ENCODE results near the gene PRR5L.
"Not testable (repeated sequence)": the region's sequence is repeated elsewhere in the genome, so short reads cannot be mapped to it uniquely, and the experiment has no call there.

PRR5L gene

DNA sequence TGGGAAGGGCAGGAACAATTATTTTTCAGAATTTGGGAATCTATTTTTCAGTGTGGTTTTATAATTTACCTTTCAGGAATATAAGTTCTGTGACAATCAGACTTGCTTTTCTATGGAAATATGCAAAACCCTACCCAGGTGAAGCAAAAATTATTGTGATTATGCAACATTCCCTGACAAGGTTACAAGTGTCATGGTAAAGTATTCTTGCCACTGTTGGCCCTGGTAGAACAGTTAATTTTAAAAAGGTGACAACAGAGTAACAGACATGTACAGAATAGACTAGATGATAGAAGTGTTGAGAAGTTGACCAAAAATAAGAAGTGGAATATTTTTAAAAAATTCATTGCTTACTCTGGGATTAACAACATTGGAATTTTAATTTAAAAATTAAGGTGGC is 184.7 kb downstream of the PRR5L start:
- DNase-seq (no peak), ATAC-seq (replicated peaks) (no peak)
- Mint-ChIP-seq H3K4me1 (ENCODE audit: low read depth in 2 of 2) (peaks cover 0 to 5% of the 10 kb centered on the region in 2 donors), H3K27ac (no peak overlapping the region), H3K9me3 (no peaks in the 10 kb centered on the region), H3K27me3 (no peaks in the 10 kb centered on the region), H3K4me3 (no peak overlapping the region), H3K36me3 (ENCODE audit: insufficient read depth) (peaks cover 8% of the 10 kb centered on the region)

DNA sequence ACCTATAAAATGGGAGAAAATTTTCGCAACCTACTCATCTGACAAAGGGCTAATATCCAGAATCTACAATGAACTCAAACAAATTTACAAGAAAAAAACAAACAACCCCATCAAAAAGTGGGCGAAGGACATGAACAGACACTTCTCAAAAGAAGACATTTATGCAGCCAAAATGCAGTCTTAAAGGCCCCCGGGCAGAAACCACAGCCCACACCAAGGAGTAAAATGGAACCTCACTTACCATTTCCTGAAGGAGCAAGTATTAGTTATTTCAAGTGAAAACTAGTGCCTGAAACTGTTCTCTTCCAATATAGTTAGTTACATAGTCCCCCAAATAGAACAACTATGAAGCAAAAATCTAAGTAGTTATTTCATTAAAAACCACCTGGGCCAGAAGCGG is 187.0 kb downstream of the PRR5L start:
- Mint-ChIP-seq H3K4me1 (ENCODE audit: low read depth in 2 of 2) (peaks cover 9 to 15% of the 10 kb centered on the region in 2 donors), H3K36me3 (ENCODE audit: insufficient read depth) (peaks cover 22% of the 10 kb centered on the region)
- not testable (repeated sequence) for DNase-seq, H3K27me3 Mint-ChIP-seq, H3K4me3 Mint-ChIP-seq, H3K9me3 Mint-ChIP-seq, H3K27ac Mint-ChIP-seq
- peak; percentile 33 for ATAC-seq (replicated peaks)

DNA sequence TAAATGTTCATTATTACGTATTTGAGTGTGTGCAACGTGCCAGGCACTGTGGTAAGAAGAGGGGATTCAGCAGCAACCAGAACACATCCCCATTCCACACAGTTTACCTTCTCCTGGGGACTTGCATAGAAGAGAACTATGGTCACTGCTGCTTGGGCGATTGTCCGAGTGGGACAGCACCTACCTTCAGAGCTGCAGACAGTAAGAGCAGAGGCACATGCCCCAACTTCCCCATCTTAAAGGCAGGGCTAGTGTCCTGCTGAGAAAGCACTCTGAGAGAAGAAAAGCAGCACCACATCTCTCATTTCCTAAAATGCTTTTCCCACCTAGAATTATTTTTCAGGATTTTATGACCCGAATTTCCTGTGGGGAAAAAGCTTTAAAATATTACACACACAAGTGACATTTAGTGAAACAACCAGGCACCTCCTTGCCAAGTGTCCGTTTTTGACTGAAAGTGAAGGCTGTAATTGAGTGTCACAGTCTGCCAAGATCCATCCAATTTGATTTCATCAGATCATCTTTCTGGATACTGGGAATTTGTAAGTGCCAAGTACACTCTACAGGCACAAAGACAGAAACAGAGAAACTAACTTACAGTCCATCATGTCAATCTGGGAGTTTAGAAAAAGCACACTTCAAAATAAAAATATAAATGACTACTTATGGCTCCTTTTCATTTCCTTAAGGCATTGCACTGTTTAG is 189.4 kb downstream of the PRR5L start:
- no peak overlapping the region for H3K4me3 Mint-ChIP-seq
- H3K27ac Mint-ChIP-seq, result no peak overlapping the region
- H3K9me3 Mint-ChIP-seq, result no peaks in the 10 kb centered on the region
- H3K27me3 Mint-ChIP-seq, result no peaks in the 10 kb centered on the region
- peaks cover 40% of the 10 kb centered on the region for H3K36me3 Mint-ChIP-seq (ENCODE audit: insufficient read depth)
- H3K4me1 Mint-ChIP-seq (ENCODE audit: low read depth in 2 of 2), result peaks cover 14 to 28% of the 10 kb centered on the region in 2 donors
- DNase-seq (no peak), ATAC-seq (replicated peaks) (no peak)

DNA sequence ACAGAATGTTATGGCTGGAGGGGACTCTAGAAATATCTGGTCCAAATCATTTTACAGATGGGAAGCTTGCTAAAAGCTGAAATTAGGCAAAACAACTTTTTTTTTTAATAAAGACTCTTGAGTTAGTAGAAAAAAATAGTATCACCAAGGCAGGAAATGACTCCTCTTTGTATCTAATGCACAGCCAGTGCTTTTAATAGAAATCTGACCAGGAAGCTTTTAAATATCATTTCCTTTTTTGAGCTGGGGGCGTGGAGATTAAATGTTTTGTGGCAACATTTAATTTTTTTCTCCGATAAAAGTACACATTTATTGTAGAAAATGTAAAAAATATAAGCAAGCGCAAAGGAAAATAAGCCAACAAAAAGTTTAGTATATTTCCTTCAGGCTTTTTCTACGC is 191.5 kb downstream of the PRR5L start:
- peaks cover 17 to 34% of the 10 kb centered on the region in 2 donors for H3K4me1 Mint-ChIP-seq (ENCODE audit: low read depth in 2 of 2)
- H3K4me3 Mint-ChIP-seq, result peak overlapping the region; percentile 49 to 50
- peaks cover 50% of the 10 kb centered on the region for H3K36me3 Mint-ChIP-seq (ENCODE audit: insufficient read depth)
- ATAC-seq (replicated peaks) (no peak), DNase-seq (no peak)
- H3K27me3 Mint-ChIP-seq, result no peaks in the 10 kb centered on the region
- peak overlapping the region; percentile 42 to 91 for H3K27ac Mint-ChIP-seq
- H3K9me3 Mint-ChIP-seq, result no peaks in the 10 kb centered on the region

DNA sequence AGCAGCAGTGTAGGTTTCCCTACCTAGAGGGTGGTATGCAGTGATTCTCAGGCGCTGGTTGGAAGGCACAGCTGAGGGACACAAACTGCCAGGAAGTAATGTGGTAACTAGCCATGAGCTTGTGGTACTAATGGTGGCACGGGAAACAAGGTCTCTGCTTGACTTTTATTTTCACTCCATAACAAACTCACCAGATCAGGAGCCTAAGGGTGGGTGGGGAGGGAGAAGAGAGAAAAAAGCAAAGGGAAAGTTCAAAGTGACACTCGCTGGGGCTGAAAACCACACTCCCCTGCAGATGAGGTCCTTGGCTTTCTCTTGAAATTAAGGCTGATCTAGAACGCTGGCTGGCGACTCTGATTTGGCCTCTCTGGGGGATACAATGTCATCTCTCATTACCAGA is 192.0 kb downstream of the PRR5L start:
- Mint-ChIP-seq H3K4me3 (peak overlapping the region; percentile 49 to 50), H3K4me1 (ENCODE audit: low read depth in 2 of 2) (peaks cover 18 to 37% of the 10 kb centered on the region in 2 donors), H3K27me3 (no peaks in the 10 kb centered on the region), H3K27ac (peak overlapping the region; percentile 42 to 91), H3K9me3 (no peaks in the 10 kb centered on the region), H3K36me3 (ENCODE audit: insufficient read depth) (peaks cover 55% of the 10 kb centered on the region)
- ATAC-seq (replicated peaks), result peak; percentile 54
- no peak for DNase-seq

DNA sequence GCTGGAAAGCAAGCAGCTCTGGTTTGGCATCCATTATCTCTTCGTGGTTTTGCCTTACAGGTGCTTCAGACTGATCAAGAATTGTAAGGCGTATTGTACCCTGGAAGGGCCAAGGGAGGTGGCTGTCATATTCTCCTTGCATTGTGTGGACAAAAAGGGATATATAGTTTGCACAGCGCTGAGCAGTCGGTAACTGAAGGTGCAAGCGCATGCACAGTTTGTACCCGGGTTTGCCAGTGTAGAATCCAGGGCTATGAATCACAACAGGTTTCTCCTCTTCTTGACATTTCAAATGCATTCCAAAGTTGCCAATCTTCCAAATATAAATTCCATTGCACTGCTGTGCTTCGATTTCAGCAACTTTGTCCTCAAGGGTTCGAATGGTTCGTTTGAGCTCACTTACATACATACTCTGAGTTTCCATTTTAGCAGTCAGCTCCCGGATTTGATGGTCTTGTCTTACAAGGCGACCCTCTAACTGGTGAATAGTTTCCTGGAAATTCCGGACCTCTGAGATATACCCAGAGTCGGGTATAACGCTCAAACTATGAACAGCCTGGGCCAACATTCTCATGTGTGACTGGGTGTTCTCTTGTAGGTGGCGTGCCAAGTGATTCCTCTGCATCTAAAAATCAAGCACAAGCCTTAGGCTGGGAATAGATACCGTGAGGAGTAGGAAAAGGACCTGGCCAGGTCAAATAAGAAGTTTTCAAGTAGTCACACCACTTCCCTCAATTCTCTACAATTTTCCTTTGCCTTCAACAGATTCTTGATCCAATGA is 194.1 kb downstream of the PRR5L start:
- Mint-ChIP-seq H3K27me3 (no peaks in the 10 kb centered on the region), H3K27ac (peak overlapping the region in 1 of 2 donors; percentile 29), H3K4me3 (no peak overlapping the region), H3K36me3 (ENCODE audit: insufficient read depth) (peaks cover 64% of the 10 kb centered on the region), H3K4me1 (ENCODE audit: low read depth in 2 of 2) (peaks cover 18 to 37% of the 10 kb centered on the region in 2 donors), H3K9me3 (no peaks in the 10 kb centered on the region)
- DNase-seq (no peak), ATAC-seq (replicated peaks) (no peak)

DNA sequence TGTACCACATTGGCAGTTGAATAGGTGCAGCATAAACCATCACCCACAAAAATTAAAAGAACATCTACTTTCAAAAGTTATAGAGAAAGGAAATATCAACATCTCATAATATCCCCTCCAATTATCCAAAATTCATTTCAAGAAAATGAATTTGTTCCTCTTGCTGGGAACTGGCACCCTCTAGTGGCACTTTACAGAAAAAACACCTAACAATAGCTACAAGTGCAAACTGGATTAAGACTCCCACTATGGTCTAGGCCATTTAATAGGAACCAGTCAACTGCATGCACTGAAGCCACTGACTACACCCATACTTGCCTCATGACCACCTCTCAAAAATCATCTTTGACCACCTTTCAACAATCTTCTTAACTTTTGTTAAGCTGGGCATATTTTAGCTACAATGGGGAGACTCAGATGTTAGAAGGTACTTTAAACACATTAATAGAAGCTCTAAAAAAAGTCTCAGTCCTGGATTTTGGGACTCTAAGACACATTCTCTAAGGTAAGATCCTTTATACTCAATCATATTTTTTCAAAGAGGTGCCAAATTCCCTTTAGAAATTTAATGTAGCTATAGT is 196.7 kb downstream of the PRR5L start:
- H3K9me3 Mint-ChIP-seq, result no peaks in the 10 kb centered on the region

DNA sequence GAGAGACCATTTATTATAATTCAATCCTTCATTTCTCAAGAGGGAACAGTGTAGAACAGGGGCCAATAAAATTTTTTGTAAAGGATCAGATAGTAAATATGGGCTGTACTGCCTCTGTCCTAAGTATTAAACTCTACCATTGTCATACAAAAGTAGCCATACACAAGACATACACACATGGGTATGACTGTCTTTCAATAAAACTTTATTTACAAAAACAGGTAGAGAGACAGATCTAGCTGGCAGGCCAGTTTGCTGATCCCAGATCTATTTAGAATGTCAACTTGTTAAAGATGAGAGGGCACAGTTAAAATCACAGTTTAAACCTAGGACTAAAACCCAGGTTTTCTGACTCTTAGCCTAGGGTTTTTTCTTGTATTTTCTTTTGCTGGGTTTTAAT is 197.2 kb downstream of the PRR5L start:
- no peaks in the 10 kb centered on the region for H3K9me3 Mint-ChIP-seq
- ATAC-seq (replicated peaks) (no peak), DNase-seq (no peak)
- peaks cover 81% of the 10 kb centered on the region for H3K36me3 Mint-ChIP-seq (ENCODE audit: insufficient read depth)
- H3K27ac Mint-ChIP-seq, result no peak overlapping the region
- H3K4me3 Mint-ChIP-seq, result no peak overlapping the region
- H3K27me3 Mint-ChIP-seq, result no peaks in the 10 kb centered on the region
- H3K4me1 Mint-ChIP-seq (ENCODE audit: low read depth in 2 of 2), result peaks cover 7 to 22% of the 10 kb centered on the region in 2 donors

More for the DNA sequence above, 196.7 kb downstream of the PRR5L start:
- Mint-ChIP-seq H3K4me1 (ENCODE audit: low read depth in 2 of 2) (peaks cover 10 to 27% of the 10 kb centered on the region in 2 donors), H3K36me3 (ENCODE audit: insufficient read depth) (peaks cover 76% of the 10 kb centered on the region), H3K27ac (peak overlapping the region in 1 of 2 donors; percentile 63), H3K27me3 (no peaks in the 10 kb centered on the region), H3K4me3 (no peak overlapping the region)
- peak; percentile 29 to 41 (median 41) for DNase-seq
- ATAC-seq (replicated peaks), result peak; percentile 62

DNA sequence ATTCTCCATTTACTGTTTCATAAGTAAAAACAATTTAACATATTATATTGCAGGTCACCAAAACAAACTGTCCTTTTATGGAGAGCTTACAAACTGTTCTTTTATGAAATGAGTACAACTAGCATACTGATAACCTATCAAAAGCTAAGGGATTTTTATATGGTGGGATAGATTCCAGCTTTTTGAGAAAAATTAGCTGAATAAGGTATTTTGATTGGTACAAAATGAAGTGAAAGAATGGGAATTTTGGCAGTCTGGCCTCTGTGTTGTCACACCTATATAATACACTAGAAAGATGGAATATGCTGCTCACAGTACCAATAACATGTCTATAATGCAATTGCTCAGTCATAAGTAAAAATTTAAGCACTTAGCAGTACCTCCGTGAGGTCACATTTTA is 202.6 kb downstream of the PRR5L start:
- Mint-ChIP-seq H3K4me1 (ENCODE audit: low read depth in 2 of 2) (peaks cover 20 to 23% of the 10 kb centered on the region in 2 donors), H3K9me3 (no peaks in the 10 kb centered on the region), H3K36me3 (ENCODE audit: insufficient read depth) (peaks cover 74% of the 10 kb centered on the region), H3K27me3 (no peaks in the 10 kb centered on the region), H3K27ac (no peak overlapping the region), H3K4me3 (no peak overlapping the region)
- no peak for DNase-seq
- no peak for ATAC-seq (replicated peaks)

DNA sequence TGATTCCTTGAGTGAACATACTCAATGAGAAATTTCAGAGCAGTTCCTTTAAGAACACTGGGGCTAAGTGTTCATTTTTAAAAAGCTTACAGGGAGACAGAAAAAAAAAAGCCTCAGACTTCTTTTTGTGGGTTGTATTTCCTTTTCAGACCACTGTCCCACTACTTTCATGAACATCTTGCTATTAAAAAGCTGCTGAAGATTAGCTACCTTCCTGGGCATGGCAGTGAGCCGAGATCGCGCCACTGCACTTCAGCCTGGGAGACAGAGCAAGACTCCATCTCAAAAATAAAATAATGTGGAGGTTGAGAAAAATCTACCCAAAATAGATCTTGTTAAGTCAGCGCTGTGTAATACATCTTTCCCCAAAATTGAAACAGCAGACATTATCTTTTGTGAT is 203.2 kb downstream of the PRR5L start:
- DNase-seq, result no peak
- Mint-ChIP-seq H3K36me3 (ENCODE audit: insufficient read depth) (peaks cover 68% of the 10 kb centered on the region), H3K4me1 (ENCODE audit: low read depth in 2 of 2) (peaks cover 24 to 25% of the 10 kb centered on the region in 2 donors), H3K9me3 (no peaks in the 10 kb centered on the region), H3K4me3 (peak overlapping the region in 1 of 2 donors; percentile 27), H3K27me3 (no peaks in the 10 kb centered on the region), H3K27ac (no peak overlapping the region)
- no peak for ATAC-seq (replicated peaks)

DNA sequence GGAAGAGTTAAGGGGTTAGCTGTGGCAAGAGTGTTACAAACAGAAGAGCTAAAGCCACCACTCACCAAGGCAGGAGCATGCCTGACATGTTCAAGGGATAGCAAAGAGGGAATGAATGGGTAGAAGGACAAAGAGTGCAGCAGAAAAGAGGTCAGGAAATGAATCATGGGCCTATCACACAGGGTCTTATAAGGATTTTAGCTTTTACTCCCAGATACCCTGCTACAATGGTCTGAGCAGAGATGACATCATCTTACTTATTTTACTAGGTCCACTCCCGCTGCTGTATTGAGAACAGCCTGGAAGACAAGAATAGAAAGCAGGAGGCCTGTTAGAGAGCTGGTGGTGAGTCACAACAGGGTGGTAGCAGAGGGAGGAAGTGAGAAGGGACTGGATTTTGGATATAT is 204.2 kb downstream of the PRR5L start:
- Mint-ChIP-seq H3K27me3 (no peaks in the 10 kb centered on the region), H3K4me1 (ENCODE audit: low read depth in 2 of 2) (peaks cover 29 to 31% of the 10 kb centered on the region in 2 donors), H3K4me3 (no peak overlapping the region), H3K36me3 (ENCODE audit: insufficient read depth) (peaks cover 58% of the 10 kb centered on the region), H3K9me3 (no peaks in the 10 kb centered on the region), H3K27ac (peak overlapping the region; percentile 11 to 52)
- DNase-seq, result no peak
- ATAC-seq (replicated peaks), result no peak

DNA sequence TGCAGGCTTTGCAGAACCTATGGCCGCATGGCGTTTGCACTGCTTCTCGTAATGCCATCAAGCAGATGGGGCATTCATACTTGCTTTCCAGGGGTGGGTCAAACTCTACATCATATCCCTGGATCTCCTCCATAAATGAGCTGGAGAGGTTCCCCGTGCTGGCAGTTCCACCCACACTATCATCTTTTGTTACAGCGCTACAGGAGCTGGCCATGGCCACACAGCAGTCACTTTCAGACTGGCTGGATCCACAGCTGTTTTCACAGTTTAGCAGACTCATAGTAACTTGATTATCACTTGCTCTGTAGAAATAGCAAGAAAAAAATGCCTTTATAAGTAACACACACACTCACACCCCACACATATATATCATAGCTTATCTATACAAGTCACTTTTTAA is 205.1 kb downstream of the PRR5L start:
- Mint-ChIP-seq H3K4me1 (ENCODE audit: low read depth in 2 of 2) (peaks cover 34 to 39% of the 10 kb centered on the region in 2 donors), H3K9me3 (no peaks in the 10 kb centered on the region), H3K27me3 (no peaks in the 10 kb centered on the region), H3K27ac (peak overlapping the region in 1 of 2 donors; percentile 52), H3K36me3 (ENCODE audit: insufficient read depth) (peaks cover 53% of the 10 kb centered on the region), H3K4me3 (no peak overlapping the region)
- ATAC-seq (replicated peaks), result no peak
- no peak for DNase-seq

DNA sequence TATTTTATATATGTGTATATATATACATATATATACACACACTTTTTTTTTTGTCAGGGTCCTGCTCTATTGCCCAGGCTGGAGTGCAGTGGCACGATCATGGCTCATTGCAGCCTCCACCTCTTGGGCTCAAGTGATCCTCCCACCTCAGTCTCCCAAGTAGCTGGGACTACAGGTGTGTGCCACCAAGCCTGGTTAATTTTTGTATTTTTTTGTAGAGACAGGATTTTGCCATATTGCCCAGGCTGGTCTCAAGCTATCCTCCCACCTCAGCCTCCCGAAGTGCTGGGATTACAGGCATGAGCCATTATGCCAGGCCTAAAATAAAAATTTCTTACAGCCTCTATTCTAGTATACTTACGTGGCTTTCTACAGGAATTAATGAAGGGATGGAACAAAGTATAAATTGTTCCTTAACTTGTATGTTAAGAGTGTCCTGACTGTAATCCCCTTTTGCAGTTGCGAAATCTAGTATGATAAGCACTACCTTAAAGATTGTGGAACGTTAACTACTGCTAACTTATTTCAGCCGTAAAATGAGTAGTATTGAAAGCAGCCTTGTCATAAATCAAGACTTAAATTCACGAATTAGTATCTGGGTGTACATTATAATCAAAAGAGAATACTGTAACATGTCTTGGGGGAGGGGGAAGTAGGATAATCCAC is 211.9 kb downstream of the PRR5L start:
- ATAC-seq (replicated peaks) (no peak), DNase-seq (no peak)
- Mint-ChIP-seq H3K4me3 (peak overlapping the region; percentile 90 to 100), H3K9me3 (no peaks in the 10 kb centered on the region), H3K36me3 (ENCODE audit: insufficient read depth) (peaks cover 16% of the 10 kb centered on the region), H3K27ac (peak overlapping the region; percentile 93 to 98), H3K27me3 (peaks cover 0 to 3% of the 10 kb centered on the region in 2 donors), H3K4me1 (ENCODE audit: low read depth in 2 of 2) (peaks cover 32 to 41% of the 10 kb centered on the region in 2 donors)

Data from effector memory CD8-positive, alpha-beta T cell (primary cell).